GM19397 (cell line): ENCODE measurements around the gene SLC34A1.

Source experiments
- ATAC-seq: cut with Tn5 transposase; IDR thresholded peaks from one replicate; pipeline ENCODE4 v1.9.1; 2021; ENCODE audit warnings: mild to moderate bottlenecking, moderate library complexity; ENCODE audit not compliant: unreplicated experiment

SLC34A1 gene

GRCh38 chr5:177444106-177445051 is 60.1 kb downstream of the SLC34A1 start:
- ATAC-seq, result no peak

GRCh38 chr5:177445052-177445916 is 61.0 kb downstream of the SLC34A1 start:
- ATAC-seq, result no peak

GRCh38 chr5:177445917-177446199 is 61.6 kb downstream of the SLC34A1 start:
- ATAC-seq, result no peak

GRCh38 chr5:177446200-177447065 is 62.2 kb downstream of the SLC34A1 start, which contains the start of gene PRR7:
TSS of gene PRR7 (plus strand) at chr5:177446814. CDS start at chr5:177455068, 8,254 bp downstream.
- ATAC-seq, result peak; percentile 66

- peak; percentile 31 for ATAC-seq
These were observed 62.9 kb downstream of the SLC34A1 start for GRCh38 chr5:177447066-177447610.

- no peak for ATAC-seq
These were observed 63.5 kb downstream of the SLC34A1 start for GRCh38 chr5:177447611-177448243.
